ENCODE results near the gene SNAI3.

The SNAI3 gene

DNA sequence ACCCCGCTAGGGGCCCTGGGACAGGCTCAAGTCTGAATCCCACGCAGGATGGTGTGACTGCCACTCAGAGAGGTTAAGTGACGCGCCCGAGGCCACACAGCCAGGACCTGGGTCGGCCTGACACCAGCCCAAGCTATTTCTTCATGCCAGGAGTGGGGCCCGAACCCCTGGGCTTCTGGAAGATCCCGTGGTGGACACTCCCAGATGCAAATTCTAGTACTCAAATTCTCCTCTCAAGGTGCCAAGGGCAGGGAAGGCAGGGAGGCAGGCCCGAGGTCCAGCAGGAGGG lies 42.7 kb downstream of the SNAI3 start:
- DNase-seq (ENCODE audit: low read depth) = no peak
- TF ChIP-seq, protein P1, sequence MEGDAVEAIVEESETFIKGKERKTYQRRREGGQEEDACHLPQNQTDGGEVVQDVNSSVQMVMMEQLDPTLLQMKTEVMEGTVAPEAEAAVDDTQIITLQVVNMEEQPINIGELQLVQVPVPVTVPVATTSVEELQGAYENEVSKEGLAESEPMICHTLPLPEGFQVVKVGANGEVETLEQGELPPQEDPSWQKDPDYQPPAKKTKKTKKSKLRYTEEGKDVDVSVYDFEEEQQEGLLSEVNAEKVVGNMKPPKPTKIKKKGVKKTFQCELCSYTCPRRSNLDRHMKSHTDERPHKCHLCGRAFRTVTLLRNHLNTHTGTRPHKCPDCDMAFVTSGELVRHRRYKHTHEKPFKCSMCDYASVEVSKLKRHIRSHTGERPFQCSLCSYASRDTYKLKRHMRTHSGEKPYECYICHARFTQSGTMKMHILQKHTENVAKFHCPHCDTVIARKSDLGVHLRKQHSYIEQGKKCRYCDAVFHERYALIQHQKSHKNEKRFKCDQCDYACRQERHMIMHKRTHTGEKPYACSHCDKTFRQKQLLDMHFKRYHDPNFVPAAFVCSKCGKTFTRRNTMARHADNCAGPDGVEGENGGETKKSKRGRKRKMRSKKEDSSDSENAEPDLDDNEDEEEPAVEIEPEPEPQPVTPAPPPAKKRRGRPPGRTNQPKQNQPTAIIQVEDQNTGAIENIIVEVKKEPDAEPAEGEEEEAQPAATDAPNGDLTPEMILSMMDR (IDR thresholded peaks at IDR 0.05; ENCODE audit: control insufficient read depth, extremely low read depth, insufficient read depth) = no peak

DNA sequence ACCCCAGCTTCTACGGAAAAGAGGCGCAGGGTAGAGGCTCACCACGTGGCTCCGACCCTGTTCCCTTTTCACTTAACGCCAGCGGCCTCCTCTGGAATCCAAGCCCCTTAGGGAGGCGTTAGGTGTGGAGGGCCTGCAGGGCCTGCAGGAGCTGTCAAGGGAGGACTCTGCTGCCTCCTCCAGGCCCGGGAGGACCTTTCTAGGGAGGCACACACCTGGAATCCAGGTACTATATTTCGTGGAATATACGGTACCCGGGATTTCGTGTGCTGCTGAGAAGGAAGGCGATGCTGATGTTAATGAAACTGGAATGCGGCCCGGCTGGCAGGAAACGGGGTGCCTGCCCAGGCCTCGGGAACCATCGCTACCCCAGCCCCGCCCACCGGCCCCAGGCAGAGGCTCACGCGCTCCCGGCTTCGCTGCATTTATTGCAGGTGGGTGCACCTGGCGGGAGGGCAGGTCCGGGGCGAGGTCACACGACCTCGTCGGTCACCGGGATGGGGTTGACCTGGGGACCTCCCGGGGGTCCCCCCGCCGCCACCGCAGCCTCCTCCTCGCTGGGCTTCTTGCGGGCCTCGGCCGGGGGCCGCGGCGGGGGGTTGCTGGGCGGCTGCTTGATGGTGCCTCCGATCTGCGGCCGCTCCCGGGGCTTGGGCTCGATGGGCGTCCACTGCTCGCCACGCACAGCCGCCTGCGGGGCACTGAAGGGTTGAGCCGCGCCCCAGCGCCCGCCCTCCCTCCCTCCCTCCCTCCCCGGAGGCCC lies 43.2 kb downstream of the SNAI3 start:
- TF ChIP-seq, protein P1 (IDR thresholded peaks at IDR 0.05; ENCODE audit: control insufficient read depth, extremely low read depth, insufficient read depth) = no peak
- no peak overlapping the region for H3K4me3 ChIP-seq (ENCODE audit: low read depth, low read length)
- DNase-seq (ENCODE audit: low read depth) = no peak

More for the DNA sequence above, 42.7 kb downstream of the SNAI3 start:
- H3K4me3 ChIP-seq (ENCODE audit: low read depth, low read length) = no peak overlapping the region

DNA sequence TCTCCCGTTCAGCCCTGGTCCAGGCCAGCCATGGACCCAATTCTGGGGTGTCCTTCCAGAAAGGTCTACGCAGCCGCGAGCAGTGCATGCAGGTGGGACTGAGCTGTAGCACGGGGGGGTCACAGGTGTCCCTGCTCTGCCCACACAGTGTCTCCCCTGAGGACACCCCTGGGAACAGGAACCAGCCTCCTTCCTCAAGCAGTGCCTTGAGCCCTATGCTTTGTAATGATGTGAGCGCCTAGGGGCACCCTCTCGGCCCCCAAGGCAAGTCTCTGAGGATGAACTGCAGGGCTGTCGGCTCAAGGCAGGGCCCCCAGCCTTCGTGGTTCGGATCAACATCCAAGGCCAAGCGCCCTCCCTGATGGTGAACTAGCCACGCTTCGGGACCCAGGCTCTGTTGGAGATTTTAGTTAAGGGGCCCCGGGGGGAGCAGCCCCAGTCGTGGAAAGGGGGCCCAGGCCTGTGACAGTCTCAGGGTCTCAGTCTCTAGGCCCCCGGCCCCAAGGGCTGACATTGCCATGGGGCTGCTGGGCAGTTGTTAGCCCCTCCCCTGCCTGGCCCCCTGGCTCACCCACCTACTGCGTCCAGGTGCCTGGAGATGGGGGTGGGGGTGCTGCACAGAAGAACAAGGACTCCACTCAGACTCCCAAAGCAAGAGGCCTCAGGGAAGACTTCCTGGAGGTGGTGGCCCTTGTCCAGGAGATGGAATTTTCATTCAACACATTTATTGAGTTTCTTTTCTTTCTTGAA lies 45.6 kb downstream of the SNAI3 start:
- no peak overlapping the region for H3K4me3 ChIP-seq (ENCODE audit: low read depth, low read length)
- DNase-seq (ENCODE audit: low read depth) = no peak
- TF ChIP-seq, protein P1 (IDR thresholded peaks at IDR 0.05; ENCODE audit: control insufficient read depth, extremely low read depth, insufficient read depth) = no peak

DNA sequence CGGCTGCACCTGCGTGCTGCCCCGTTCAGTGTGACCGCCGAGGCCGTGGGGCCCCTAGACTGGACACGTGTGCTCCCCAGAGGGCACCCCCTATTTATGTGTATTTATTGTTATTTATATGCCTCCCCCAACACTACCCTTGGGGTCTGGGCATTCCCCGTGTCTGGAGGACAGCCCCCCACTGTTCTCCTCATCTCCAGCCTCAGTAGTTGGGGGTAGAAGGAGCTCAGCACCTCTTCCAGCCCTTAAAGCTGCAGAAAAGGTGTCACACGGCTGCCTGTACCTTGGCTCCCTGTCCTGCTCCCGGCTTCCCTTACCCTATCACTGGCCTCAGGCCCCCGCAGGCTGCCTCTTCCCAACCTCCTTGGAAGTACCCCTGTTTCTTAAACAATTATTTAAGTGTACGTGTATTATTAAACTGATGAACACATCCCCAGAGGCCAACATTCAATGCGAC lies 46.2 kb downstream of the SNAI3 start:
- TF ChIP-seq, protein P1 (IDR thresholded peaks at IDR 0.05; ENCODE audit: control insufficient read depth, extremely low read depth, insufficient read depth) = no peak
- no peak overlapping the region for H3K4me3 ChIP-seq (ENCODE audit: low read depth, low read length)
- no peak for DNase-seq (ENCODE audit: low read depth)

DNA sequence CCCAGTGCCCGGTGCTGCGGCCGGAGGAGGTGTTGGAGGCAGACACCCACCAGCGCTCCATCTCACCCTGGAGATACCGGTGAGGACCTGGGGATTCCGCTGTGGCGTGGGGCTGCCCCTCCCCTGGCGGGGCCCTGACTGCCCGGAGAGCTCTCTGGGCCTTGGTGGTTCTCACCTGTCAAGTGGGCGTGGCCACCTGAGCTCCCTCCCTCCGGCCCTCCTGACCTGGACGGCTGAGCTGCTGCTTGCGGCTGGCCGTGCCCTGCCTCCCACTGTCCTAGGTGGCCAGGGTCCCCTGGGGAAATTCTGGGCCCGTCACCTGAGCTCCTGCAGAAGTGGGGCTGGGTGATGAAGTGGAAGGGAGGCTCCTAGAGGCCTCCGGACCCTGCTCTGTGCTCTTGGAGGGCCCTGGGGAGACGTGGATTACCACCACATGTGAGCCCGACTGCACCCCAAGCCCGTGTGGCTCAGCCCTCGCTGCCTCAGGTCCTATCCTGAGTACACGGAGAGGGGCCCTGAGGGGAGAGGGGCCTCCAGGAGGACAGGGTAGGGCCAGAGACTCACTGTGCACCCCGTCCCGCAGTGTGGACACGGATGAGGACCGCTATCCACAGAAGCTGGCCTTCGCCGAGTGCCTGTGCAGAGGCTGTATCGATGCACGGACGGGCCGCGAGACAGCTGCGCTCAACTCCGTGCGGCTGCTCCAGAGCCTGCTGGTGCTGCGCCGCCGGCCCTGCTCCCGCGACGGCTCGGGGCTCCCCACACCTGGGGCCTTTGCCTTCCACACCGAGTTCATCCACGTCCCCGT lies 46.9 kb downstream of the SNAI3 start:
- no peak for DNase-seq (ENCODE audit: low read depth)
- H3K4me3 ChIP-seq (ENCODE audit: low read depth, low read length) = no peak overlapping the region

More for the DNA sequence above, 46.9 kb downstream of the SNAI3 start:
- TF ChIP-seq, protein P1 (IDR thresholded peaks at IDR 0.05; ENCODE audit: control insufficient read depth, extremely low read depth, insufficient read depth) = no peak
